Measurements from ENCODE around the gene HECTD4. TPM values are rescaled to one million over a fixed set of nuclear protein-coding genes. Genes with fewer than 3 reads are reported as not detected.
A peak's percentile ranks its signal among the peaks of the same experiment; 100 is the strongest.

Gene HECTD4
- total RNA-seq, 1 experiment from 2014 or later, result 30.0 TPM

GRCh38 chr12:112238441-112238840, 143.8 kb downstream of the HECTD4 start:
- Histone ChIP-seq H4K8ac (replicated peaks; ENCODE audit: insufficient read length, low read depth, low read length) (no peak overlapping the region), H2BK5ac (ENCODE audit: insufficient read length, low read length) (no peak overlapping the region), H3K4ac (ENCODE audit: low read depth, low read length) (no peak overlapping the region), H3K4me1 (ENCODE audit: insufficient read depth, low read length) (no peaks in the 10 kb centered on the region), H2BK20ac (ENCODE audit: low read depth, low read length, poor library complexity, severe bottlenecking) (no peak overlapping the region), H3K4me2 (ENCODE audit: insufficient read depth, insufficient read length, low read length) (no peak overlapping the region), H2BK15ac (ENCODE audit: low read depth, low read length) (no peak overlapping the region), H2BK12ac (ENCODE audit: insufficient read length, low read depth, low read length) (no peak overlapping the region), H2AK5ac (ENCODE audit: insufficient read length, low read length) (no peak overlapping the region), H2BK120ac (ENCODE audit: low read depth, low read length, poor library complexity, severe bottlenecking) (no peak overlapping the region), H3T11ph (ENCODE audit: low read length) (no peak overlapping the region), H3K23ac (ENCODE audit: insufficient read length, low read depth, low read length) (no peak overlapping the region), H3K79me1 (ENCODE audit: insufficient read depth, low read depth, low read length, poor library complexity, severe bottlenecking) (no peaks in the 10 kb centered on the region), H2AFZ (ENCODE audit: low read length) (no peak overlapping the region), H3K27ac (ENCODE audit: insufficient read length, low read depth, low read length) (no peak overlapping the region), H3K14ac (ENCODE audit: insufficient read depth, low read length) (no peak overlapping the region), H3K27me3 (ENCODE audit: insufficient read depth, low read length) (no peaks in the 10 kb centered on the region), H3K18ac (ENCODE audit: insufficient read length, low read depth, low read length) (no peak overlapping the region), H3K9ac (ENCODE audit: extremely low read depth, insufficient read length, low read length) (no peak overlapping the region), H3K79me2 (ENCODE audit: insufficient read depth, low read length) (no peaks in the 10 kb centered on the region), H3K9me3 (ENCODE audit: control insufficient read depth, low read depth, low read length) (no peaks in the 10 kb centered on the region), H4K20me1 (ENCODE audit: control insufficient read depth, insufficient read depth, insufficient read length) (no peaks in the 10 kb centered on the region), H3K56ac (ENCODE audit: insufficient read length, low read depth, low read length) (no peak overlapping the region), H4K91ac (ENCODE audit: insufficient read length, low read depth, low read length) (no peak overlapping the region), H3K23me2 (ENCODE audit: insufficient read length, low read depth, low read length, poor library complexity, severe bottlenecking) (no peaks in the 10 kb centered on the region), H4K5ac (ENCODE audit: insufficient read length, low read depth, low read length) (no peak overlapping the region)
- H3K4me3 Mint-ChIP-seq, result no peak overlapping the region
- H3K9me3 Mint-ChIP-seq, result no peaks in the 10 kb centered on the region
- H3K36me3 Mint-ChIP-seq (ENCODE audit: insufficient read depth in 1 of 3, low read depth in 3 of 3), result peaks cover 4 to 71% (median 35%) of the 10 kb centered on the region in 3 experiments; a peak in 6 of 7 replicates
- no peaks in the 10 kb centered on the region for H3K27me3 Mint-ChIP-seq (ENCODE audit: low read depth)
- peak overlapping the region in 1 of 3 experiments; percentile 23; a peak in 1 of 7 replicates for H3K27ac Mint-ChIP-seq
- no peak for DNase-seq
- no peaks in the 10 kb centered on the region for H3K4me1 Mint-ChIP-seq
- no peak for TF ChIP-seq CTCF (conservative IDR thresholded peaks at IDR 0.05)
- no CpG with 5 or more reads among the region's 5 CpGs for WGBS (ENCODE audit: extremely low coverage, insufficient read length, low lambda C conversion rate)

Data from H9 (cell line).